ENCODE results near the gene GATB.

The GATB gene

GRCh38 chr4:151629097-151629783 is 131.6 kb downstream of the GATB start:
- Histone ChIP-seq H3K4me3 (replicated peaks; ENCODE audit: low read depth, low read length) (no peak overlapping the region), H3K27me3 (replicated peaks; ENCODE audit: control insufficient read depth, insufficient read depth, low read length) (no peaks in the 10 kb centered on the region; the same call in none of the 2 replicates), H3K36me3 (ENCODE audit: control insufficient read depth, insufficient read depth, low read length) (no peaks in the 10 kb centered on the region)
- TF ChIP-seq, protein P1, sequence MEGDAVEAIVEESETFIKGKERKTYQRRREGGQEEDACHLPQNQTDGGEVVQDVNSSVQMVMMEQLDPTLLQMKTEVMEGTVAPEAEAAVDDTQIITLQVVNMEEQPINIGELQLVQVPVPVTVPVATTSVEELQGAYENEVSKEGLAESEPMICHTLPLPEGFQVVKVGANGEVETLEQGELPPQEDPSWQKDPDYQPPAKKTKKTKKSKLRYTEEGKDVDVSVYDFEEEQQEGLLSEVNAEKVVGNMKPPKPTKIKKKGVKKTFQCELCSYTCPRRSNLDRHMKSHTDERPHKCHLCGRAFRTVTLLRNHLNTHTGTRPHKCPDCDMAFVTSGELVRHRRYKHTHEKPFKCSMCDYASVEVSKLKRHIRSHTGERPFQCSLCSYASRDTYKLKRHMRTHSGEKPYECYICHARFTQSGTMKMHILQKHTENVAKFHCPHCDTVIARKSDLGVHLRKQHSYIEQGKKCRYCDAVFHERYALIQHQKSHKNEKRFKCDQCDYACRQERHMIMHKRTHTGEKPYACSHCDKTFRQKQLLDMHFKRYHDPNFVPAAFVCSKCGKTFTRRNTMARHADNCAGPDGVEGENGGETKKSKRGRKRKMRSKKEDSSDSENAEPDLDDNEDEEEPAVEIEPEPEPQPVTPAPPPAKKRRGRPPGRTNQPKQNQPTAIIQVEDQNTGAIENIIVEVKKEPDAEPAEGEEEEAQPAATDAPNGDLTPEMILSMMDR (IDR thresholded peaks at IDR 0.05; ENCODE audit: insufficient read depth, low read length, poor library complexity, severe bottlenecking) = no peak
- no peak for DNase-seq (ENCODE audit: extremely low read depth, insufficient read length)

DNA sequence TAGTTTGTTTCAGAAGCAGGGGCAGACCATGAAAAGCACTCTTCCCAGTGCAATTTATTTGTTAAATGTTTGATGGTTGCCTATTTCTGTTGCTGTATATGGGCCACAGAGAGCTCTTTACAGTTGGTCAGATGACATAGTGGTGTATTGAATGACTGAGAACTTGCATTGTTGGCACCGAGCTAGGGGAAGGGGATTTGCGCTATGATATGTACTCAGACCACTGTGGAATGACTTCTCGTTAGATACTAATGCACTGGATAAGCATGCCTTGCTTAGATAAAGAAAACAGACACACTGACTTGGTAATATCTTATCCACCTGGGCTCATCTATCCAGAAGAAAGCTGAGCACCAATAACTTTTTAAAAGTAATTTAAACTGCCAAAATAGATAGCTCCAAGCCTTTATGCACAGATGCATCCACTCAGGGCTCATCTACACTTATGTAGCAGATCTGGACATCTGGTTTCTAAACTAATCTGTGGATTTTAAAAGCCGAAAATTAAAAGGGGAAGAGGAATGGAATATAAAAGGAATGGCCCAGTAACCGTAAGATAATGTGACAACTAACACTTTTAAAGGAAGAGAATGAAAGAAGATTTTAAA is 132.7 kb downstream of the GATB start:
- TF ChIP-seq, protein P1 (IDR thresholded peaks at IDR 0.05; ENCODE audit: insufficient read depth, low read length, poor library complexity, severe bottlenecking) = no peak
- Histone ChIP-seq H3K4me3 (replicated peaks; ENCODE audit: low read depth, low read length) (no peak overlapping the region), H3K36me3 (ENCODE audit: control insufficient read depth, insufficient read depth, low read length) (no peaks in the 10 kb centered on the region), H3K27me3 (replicated peaks; ENCODE audit: control insufficient read depth, insufficient read depth, low read length) (no peaks in the 10 kb centered on the region; the same call in none of the 2 replicates)
- DNase-seq (ENCODE audit: extremely low read depth, insufficient read length) = no peak

DNA sequence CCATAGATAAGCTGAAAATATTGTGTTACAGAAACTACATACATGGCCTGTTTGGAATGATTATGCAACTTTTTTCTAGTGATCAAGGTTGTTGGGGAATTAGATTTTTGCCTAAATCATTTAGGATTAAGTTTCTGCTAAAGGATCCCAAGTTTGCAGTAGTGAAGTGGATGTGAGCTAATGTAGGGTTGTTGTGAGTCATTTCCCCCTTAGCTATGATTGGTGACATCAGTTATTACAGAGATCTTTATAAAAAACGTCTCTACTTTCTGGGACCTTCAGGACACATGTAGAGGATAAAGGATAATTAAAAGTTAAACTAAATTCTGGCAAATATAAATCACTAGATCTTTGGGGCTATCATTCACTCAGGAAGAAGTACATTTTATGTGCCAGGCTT is 133.3 kb downstream of the GATB start:
- no peak for DNase-seq (ENCODE audit: extremely low read depth, insufficient read length)
- Histone ChIP-seq H3K36me3 (ENCODE audit: control insufficient read depth, insufficient read depth, low read length) (no peaks in the 10 kb centered on the region), H3K4me3 (replicated peaks; ENCODE audit: low read depth, low read length) (no peak overlapping the region), H3K27me3 (replicated peaks; ENCODE audit: control insufficient read depth, insufficient read depth, low read length) (no peaks in the 10 kb centered on the region; the same call in none of the 2 replicates)
- TF ChIP-seq, protein P1 (IDR thresholded peaks at IDR 0.05; ENCODE audit: insufficient read depth, low read length, poor library complexity, severe bottlenecking) = no peak

- Histone ChIP-seq H3K4me3 (replicated peaks; ENCODE audit: low read depth, low read length) (no peak overlapping the region), H3K36me3 (ENCODE audit: control insufficient read depth, insufficient read depth, low read length) (no peaks in the 10 kb centered on the region), H3K27me3 (replicated peaks; ENCODE audit: control insufficient read depth, insufficient read depth, low read length) (no peaks in the 10 kb centered on the region; the same call in none of the 2 replicates)
- DNase-seq (ENCODE audit: extremely low read depth, insufficient read length) = no peak
- TF ChIP-seq, protein P1 (IDR thresholded peaks at IDR 0.05; ENCODE audit: insufficient read depth, low read length, poor library complexity, severe bottlenecking) = no peak
These were observed 134.1 kb downstream of the GATB start for GRCh38 chr4:151626751-151627150.

DNA sequence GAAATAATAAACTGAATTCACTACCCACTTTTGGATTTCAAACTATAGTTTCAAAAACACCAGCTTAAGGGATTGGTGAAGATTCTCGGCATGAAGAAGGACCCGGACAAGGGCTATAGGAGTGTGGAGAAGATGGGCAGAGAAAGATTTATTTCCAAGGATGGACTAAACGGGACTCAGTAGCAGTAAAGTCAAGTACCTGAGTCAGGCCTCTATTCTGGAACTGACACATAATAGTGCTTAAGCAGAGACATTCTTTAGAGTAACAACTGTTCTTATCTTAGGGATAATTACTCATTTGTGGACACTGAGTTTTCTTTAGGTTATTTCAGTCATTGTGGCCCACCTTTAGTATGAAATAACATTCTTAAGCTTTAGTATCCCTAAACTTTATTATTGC is 134.6 kb downstream of the GATB start:
- H3K27me3 ChIP-seq (replicated peaks; ENCODE audit: control insufficient read depth, insufficient read depth, low read length) = no peaks in the 10 kb centered on the region; the same call in none of the 2 replicates
- H3K36me3 ChIP-seq (ENCODE audit: control insufficient read depth, insufficient read depth, low read length) = no peaks in the 10 kb centered on the region
- no peak for DNase-seq (ENCODE audit: extremely low read depth, insufficient read length)
- H3K4me3 ChIP-seq (replicated peaks; ENCODE audit: low read depth, low read length) = no peak overlapping the region
- TF ChIP-seq, protein P1 (IDR thresholded peaks at IDR 0.05; ENCODE audit: insufficient read depth, low read length, poor library complexity, severe bottlenecking) = no peak
